GM18502 (cell line): ENCODE data around the gene ITGA11.

Source experiments
- ATAC-seq: cut with Tn5 transposase; IDR thresholded peaks from one replicate; pipeline ENCODE4 v1.9.1; 2021; ENCODE audit warnings: mild to moderate bottlenecking; ENCODE audit not compliant: unreplicated experiment, poor library complexity

ITGA11 gene

DNA sequence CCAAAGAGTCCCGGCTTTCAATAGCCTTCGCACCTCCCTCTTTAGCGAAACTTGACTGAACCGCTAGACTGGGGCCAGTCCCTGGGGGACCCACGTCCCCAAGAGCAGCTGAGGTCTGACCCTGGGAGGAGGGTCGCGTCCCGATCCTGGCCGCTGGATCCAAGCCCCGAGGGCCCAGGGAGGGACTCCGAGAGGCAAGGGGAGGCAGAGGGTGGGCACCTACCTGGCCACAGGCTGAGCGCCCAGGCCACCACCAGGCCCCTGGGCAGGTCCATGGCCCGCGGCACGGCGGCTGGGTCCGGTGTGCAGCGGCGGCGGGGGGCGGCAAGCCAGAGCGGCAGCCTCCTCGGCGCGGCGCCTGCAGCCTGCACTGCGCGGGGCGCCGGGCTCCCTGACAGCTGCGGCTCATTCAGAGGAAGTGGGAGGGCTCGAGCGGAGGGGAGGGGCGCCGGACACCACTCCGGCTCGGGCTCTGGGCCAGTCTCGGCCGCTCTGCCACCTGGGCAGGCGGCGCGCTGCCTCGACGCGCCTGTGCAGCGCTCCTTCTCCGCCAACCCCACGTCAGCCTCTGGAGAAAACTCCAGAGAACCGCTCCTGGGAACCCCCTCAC is at the start of gene ITGA11:
Gene ITGA11, minus strand, starts transcription at position 372 of the 610 bp plus-strand sequence. Its CDS starts 97 bp downstream, at position 275.
- no peak for ATAC-seq

DNA sequence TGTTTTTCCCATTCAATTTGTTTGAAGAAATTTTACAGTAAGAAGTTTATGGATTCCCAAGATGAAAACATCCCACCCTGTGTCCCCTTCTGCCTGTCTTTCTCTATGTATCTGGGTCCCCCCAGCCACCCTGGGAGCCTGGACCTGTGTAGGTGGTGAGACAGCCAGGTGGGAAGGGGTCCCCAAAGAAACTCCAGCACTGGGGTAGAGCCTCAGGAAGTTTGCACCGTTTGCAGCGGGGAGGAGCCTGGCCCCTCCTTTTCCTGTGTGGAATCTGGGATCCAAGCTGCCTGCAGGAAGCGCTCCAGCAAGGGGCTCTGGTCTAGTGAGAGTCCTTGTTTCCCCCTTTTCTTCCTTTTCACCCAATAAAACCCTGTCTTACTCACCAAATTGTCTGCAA is 49.4 kb upstream of the ITGA11 start:
- ATAC-seq = no peak

DNA sequence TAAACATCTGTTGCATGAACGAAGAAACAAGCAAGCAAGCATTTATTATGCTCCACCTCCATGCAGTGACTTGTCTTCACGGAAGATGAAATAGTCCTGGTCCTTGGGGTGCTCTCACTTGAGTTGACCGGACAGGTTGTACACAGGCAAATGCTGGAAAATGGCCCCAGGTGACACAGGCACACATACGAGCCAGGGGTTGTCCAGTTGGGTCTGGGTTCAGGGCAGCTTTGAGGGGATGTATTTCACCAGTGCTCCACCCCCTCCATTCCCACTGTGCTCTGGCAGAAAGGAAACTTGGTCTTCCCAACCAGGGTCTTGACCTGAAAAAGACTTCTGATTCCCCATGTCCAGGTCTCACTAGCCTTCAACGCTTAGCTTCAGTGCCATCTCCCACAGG is 48.3 kb upstream of the ITGA11 start:
- no peak for ATAC-seq

- no peak for ATAC-seq
Measured at GRCh38 chr15:68479870-68480269, 47.9 kb upstream of the ITGA11 start.

DNA sequence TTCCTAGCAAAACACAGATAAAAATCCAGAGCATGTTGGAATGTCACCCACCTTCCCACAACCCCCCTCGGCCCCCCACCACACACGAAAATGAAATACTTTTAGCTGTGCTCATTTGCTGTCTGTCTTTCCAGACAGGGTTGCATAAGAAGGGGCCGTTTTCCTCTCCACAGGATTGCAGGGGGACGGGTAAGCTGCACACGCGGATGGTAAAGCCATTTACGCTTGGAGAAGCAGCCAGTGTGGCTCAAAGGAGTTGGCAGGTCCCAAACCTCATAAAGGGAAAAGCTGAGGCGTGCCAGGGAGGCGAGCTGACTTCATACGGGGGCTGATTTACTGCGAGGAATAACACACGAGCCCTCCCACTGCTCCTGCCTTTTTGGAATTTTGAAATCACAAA is 47.4 kb upstream of the ITGA11 start:
- no peak for ATAC-seq

DNA sequence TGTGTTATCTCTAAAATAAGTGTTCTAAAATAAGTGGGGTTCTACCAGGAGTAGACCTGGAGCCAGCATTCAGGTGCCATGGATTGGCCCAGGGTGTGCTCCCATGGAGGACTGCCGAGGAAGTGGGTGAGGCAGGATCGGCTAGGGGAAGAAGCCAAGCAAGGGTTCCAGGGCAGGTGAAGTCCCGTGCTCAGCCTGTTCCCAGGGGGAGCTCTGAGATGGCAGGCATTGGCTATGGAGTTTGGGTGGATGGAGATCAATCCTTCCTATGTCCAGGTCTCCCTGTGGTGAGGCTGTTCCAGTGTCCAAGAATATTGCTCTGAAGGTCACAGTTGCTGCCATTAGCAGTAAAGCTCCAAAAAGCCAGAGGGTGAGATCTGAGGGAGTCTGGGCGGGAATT is 46.9 kb upstream of the ITGA11 start:
- no peak for ATAC-seq

DNA sequence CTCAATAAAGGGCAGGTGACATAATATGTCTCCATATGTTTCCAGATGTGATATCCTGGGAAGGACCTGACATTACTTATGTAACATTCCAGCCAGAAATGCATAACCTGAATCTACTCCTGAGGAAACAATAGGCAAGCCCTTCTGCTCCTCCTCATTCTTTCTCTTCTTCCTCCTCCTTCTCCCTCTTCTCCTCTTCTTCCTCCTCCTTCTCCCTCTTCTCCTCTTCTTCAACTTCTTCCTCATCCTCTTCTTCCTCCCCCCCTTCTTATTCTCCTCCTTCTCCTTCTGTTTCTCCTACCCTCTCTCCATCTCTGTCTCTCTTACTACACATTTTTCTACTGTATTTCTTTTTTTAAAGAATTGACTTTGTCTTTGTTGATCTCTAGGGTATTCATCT is 43.5 kb upstream of the ITGA11 start:
- no peak for ATAC-seq

DNA sequence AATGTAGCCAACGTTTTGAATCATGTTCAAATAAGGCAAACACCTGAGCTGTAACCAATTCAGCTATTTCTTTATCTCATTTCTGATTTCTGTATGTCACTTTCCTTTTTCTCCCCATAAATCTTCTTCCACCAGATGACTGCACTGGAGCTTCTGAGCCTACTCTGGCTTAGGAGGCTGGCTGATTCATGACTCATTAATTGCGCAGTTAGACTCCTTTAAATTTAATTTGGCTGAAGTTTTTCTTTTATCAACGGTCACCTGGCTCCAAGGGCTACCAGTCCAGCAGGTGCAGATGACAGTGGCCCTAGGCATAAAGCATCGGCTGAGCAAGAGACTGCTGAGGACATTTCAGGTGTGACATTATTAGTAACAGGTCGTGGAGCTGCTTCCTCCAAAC is 39.6 kb upstream of the ITGA11 start:
- ATAC-seq = no peak

DNA sequence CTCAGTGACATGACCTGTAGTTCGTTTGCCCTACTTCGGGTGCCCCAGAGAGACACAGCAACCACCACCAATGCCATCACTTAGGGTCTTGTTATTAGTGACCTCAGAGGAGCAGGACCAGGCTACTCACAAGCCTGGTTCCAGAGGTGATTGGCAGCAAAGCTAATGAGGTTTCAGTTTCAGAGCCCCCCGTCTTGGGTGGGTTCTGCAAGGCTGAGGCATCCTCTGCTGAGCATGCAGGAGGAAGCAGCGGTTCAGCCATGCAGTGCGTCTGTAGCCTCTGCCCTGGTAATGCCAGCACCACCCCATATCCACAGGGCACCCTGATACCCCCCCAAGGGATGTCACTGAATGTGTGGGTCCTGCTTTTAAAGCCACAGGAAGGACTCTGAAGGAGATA is 39.0 kb upstream of the ITGA11 start:
- ATAC-seq = no peak

GRCh38 chr15:68470049-68470742 is 38.2 kb upstream of the ITGA11 start:
- ATAC-seq = no peak

GRCh38 chr15:68469162-68470048 is 37.4 kb upstream of the ITGA11 start:
- ATAC-seq = no peak

GRCh38 chr15:68466876-68467275 is 34.9 kb upstream of the ITGA11 start:
- ATAC-seq = no peak

GRCh38 chr15:68465861-68466560 is 34.0 kb upstream of the ITGA11 start:
- no peak for ATAC-seq

DNA sequence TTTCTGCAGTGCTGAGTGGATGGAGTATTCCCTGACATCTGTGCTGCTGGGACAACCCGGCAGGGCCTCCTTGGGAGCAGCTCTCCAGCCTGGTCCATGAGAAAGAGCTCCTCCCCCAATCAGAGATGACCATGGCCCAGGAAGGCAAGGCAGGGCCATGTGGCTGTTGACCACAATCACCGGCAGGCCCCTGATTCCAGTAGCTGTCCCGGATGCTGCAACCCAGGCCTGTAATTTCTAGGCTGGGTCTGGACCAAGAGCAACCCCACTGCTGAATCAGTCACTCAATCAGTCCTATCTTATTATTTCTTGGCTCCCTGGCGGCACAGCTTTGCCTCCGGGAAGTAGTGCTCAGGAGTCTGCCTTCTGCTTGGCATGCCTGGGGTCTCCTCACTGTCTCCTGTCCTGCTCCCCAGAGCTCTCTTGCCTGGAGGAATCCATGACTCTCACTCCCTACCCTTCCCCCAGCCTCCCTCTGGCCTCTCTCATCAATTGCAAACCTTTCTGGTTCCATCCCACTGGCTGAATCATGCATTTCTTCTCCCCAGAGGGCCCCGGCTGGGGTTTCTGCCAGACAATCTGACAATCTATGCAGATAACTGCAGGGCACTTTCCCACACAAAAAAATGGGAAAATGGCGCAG is 32.6 kb upstream of the ITGA11 start:
- no peak for ATAC-seq

DNA sequence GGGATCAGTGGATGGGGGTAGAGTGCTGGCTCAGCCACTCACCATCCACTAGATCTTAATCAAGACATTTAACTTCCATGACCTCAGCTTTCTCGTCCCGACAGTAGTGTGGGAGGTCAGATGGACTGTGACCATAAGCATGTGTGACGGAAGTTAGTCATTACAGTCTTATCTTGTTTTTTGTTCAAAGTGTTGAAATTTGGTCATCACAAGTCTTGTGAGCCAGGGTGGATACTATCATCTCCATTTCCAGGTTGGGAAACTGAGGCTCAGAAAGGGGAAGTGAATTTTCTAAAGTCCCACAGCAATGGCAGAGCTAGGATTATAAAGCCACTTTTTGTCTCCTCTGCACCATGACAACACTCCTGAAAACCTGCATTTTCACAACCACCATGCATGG is 32.0 kb upstream of the ITGA11 start:
- ATAC-seq = no peak

DNA sequence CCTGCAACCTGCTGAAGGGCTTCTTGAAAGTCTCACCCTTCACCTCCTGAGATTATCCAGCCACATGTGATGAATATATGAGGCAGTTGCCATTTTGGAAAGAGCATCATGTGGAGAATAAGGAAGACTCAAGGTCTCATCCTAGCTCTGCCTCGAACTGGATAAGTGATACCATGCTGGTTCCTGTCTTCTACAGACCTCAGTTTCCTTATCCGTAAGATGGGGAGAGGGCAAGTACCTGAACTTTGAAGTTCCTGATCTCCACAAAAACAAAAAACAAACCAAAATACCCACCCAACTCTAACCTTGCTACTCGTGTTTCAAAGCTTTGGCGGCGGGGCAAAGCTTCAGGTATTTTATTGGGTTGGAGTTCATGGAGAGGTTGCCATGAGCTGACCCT is 31.5 kb upstream of the ITGA11 start:
- ATAC-seq = no peak

DNA sequence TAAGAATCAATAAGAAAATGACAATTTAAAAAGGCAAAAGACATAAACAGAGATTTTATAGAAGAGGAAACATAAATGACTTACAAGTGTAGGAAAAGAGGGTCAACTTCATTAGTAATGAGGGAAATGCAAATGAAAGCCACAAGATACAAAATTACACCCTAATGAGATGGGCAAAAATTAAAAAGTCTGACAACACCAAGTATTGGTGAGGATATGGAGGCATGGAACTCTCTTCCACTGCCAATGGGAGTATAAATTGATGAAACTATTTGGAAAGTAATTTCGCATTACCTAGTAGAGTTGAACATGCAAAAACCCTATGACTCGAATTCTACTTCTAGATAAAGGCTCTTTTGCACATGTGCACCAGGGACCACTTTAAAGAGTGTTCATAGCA is 28.2 kb upstream of the ITGA11 start:
- ATAC-seq = no peak

GRCh38 chr15:68450192-68450591 is 18.2 kb upstream of the ITGA11 start:
- ATAC-seq = no peak

DNA sequence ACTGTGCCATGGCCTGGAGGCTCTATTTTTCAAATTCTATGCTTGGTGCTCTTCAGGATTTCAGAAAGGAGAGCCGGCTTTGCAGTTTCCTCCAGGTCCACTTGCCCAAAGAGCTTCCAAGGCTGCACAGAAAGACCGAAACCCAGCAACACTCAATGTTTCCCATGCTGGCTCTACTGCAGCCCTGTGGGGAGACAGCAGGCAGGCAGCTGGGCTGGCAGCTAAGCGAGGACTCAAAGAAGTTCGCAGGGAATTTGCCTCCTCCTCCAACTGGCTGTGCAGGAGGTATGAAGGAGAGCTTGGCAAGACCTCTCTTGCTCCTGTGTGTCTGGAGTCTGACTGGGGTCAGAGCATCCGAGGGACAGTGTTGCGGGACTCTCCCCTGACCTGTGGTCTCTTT is 17.4 kb upstream of the ITGA11 start:
- ATAC-seq = no peak
